ENCODE measurements around the gene HIPK2.

The HIPK2 gene

GRCh38 chr7:139808427-139808826 is 30.6 kb upstream of the HIPK2 start:
- H3K27ac ChIP-seq (ENCODE audit: low read length) = no peak overlapping the region
- ATAC-seq (ENCODE audit: insufficient read depth, low read depth) = no peak
- no peaks in the 10 kb centered on the region for H3K27me3 ChIP-seq (ENCODE audit: insufficient read depth, low read length, poor library complexity)
- no peak overlapping the region for H2AFZ ChIP-seq (ENCODE audit: low read depth, low read length)
- no peaks in the 10 kb centered on the region for H3K4me1 ChIP-seq (ENCODE audit: insufficient read depth, low read length)
- H4K20me1 ChIP-seq (ENCODE audit: insufficient read depth, low read length) = no peaks in the 10 kb centered on the region
- no peak for TF ChIP-seq CTCF (IDR thresholded peaks at IDR 0.05; ENCODE audit: borderline replicate concordance, extremely low read depth, low read length, poor library complexity, severe bottlenecking)
- no peak overlapping the region for H3K4me2 ChIP-seq (ENCODE audit: insufficient read depth, low read length)
- no peaks in the 10 kb centered on the region for H3K79me2 ChIP-seq (ENCODE audit: insufficient read depth, low read length)
- no peak overlapping the region for H3K4me3 ChIP-seq (ENCODE audit: low read depth in 1 of 2, low read length in 2 of 2)
- no peaks in the 10 kb centered on the region for H3K36me3 ChIP-seq (ENCODE audit: insufficient read depth, low read length)
- no peak for DNase-seq
- H3K9ac ChIP-seq (ENCODE audit: low read depth, low read length) = no peak overlapping the region
- H3K9me3 ChIP-seq (ENCODE audit: insufficient read depth, low read length, severe bottlenecking) = peaks cover 8% of the 10 kb centered on the region

DNA sequence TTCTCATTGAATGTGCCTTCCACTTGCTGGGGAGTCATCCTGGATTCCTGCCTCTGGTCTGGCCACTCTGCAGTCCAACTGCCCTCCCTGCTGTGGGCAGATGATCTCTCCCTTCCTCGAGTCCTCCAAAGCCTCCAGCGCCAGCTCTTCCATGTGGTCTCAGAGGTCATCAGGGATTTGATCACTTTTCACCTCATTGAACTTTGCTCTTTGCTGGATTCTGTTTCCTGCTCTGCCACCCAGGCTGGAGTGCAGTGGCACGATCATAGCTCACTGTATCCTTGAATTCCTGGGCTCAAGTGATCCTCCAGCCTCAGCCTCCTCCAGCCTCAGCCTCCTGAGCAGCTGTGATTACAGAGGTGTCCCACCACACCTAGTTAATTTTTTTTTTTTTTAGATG is 29.2 kb upstream of the HIPK2 start:
- no peaks in the 10 kb centered on the region for H4K20me1 ChIP-seq (ENCODE audit: insufficient read depth, low read length)
- no peak overlapping the region for H3K4me2 ChIP-seq (ENCODE audit: insufficient read depth, low read length)
- no peaks in the 10 kb centered on the region for H3K36me3 ChIP-seq (ENCODE audit: insufficient read depth, low read length)
- no peaks in the 10 kb centered on the region for H3K27me3 ChIP-seq (ENCODE audit: insufficient read depth, low read length, poor library complexity)
- H2AFZ ChIP-seq (ENCODE audit: low read depth, low read length) = no peak overlapping the region
- TF ChIP-seq CTCF (IDR thresholded peaks at IDR 0.05; ENCODE audit: borderline replicate concordance, extremely low read depth, low read length, poor library complexity, severe bottlenecking) (no peak), EZH2 (IDR thresholded peaks at IDR 0.05; ENCODE audit: borderline replicate concordance, low read depth, low read length, severe bottlenecking) (no peak)
- H3K79me2 ChIP-seq (ENCODE audit: insufficient read depth, low read length) = no peaks in the 10 kb centered on the region
- H3K9ac ChIP-seq (ENCODE audit: low read depth, low read length) = no peak overlapping the region
- H3K4me3 ChIP-seq (ENCODE audit: low read depth in 1 of 2, low read length in 2 of 2) = no peak overlapping the region
- no peak overlapping the region for H3K27ac ChIP-seq (ENCODE audit: low read length)
- H3K4me1 ChIP-seq (ENCODE audit: insufficient read depth, low read length) = no peaks in the 10 kb centered on the region
- peaks cover 9% of the 10 kb centered on the region for H3K9me3 ChIP-seq (ENCODE audit: insufficient read depth, low read length, severe bottlenecking)
- no peak for DNase-seq
- no peak for ATAC-seq (ENCODE audit: insufficient read depth, low read depth)

- Histone ChIP-seq H3K79me2 (ENCODE audit: insufficient read depth, low read length) (no peaks in the 10 kb centered on the region), H3K4me2 (ENCODE audit: insufficient read depth, low read length) (no peak overlapping the region), H3K36me3 (ENCODE audit: insufficient read depth, low read length) (no peaks in the 10 kb centered on the region), H4K20me1 (ENCODE audit: insufficient read depth, low read length) (no peaks in the 10 kb centered on the region), H3K27ac (ENCODE audit: low read length) (no peak overlapping the region), H3K9me3 (ENCODE audit: insufficient read depth, low read length, severe bottlenecking) (peaks cover 9% of the 10 kb centered on the region), H2AFZ (ENCODE audit: low read depth, low read length) (no peak overlapping the region), H3K9ac (ENCODE audit: low read depth, low read length) (no peak overlapping the region), H3K27me3 (ENCODE audit: insufficient read depth, low read length, poor library complexity) (no peaks in the 10 kb centered on the region), H3K4me1 (ENCODE audit: insufficient read depth, low read length) (no peaks in the 10 kb centered on the region), H3K4me3 (ENCODE audit: low read depth in 1 of 2, low read length in 2 of 2) (no peak overlapping the region)
- no peak for DNase-seq
- TF ChIP-seq EZH2 (IDR thresholded peaks at IDR 0.05; ENCODE audit: borderline replicate concordance, low read depth, low read length, severe bottlenecking) = no peak
- TF ChIP-seq CTCF (IDR thresholded peaks at IDR 0.05; ENCODE audit: borderline replicate concordance, extremely low read depth, low read length, poor library complexity, severe bottlenecking) = no peak
- no peak for ATAC-seq (ENCODE audit: insufficient read depth, low read depth)
These were observed 26.8 kb upstream of the HIPK2 start for GRCh38 chr7:139804571-139804970.

DNA sequence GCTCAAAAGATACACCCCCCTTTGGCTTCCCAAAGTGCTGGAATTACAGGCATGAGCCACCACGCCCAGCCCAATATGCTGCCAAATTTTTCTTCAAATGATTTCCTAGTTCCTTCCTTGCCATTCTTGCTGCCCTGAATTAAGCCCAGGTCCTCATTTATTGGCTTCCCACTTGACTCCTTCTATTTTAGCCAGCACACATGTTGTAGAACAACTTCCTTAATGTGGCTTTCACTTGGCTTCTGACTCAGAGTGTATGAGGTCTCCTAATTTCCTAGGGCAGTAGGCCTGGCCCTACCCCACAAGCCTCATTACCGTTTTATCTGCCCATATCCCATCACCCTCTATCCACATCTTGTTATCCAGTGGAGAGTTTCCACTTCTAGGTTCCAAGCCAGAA is 21.8 kb upstream of the HIPK2 start:
- no peak overlapping the region for H3K9ac ChIP-seq (ENCODE audit: low read depth, low read length)
- peaks cover 8% of the 10 kb centered on the region for H3K9me3 ChIP-seq (ENCODE audit: insufficient read depth, low read length, severe bottlenecking)
- no peak overlapping the region for H2AFZ ChIP-seq (ENCODE audit: low read depth, low read length)
- no peaks in the 10 kb centered on the region for H4K20me1 ChIP-seq (ENCODE audit: insufficient read depth, low read length)
- H3K36me3 ChIP-seq (ENCODE audit: insufficient read depth, low read length) = no peaks in the 10 kb centered on the region
- H3K27me3 ChIP-seq (ENCODE audit: insufficient read depth, low read length, poor library complexity) = no peaks in the 10 kb centered on the region
- no peaks in the 10 kb centered on the region for H3K4me1 ChIP-seq (ENCODE audit: insufficient read depth, low read length)
- no peak overlapping the region for H3K4me2 ChIP-seq (ENCODE audit: insufficient read depth, low read length)
- no peak overlapping the region for H3K4me3 ChIP-seq (ENCODE audit: low read depth in 1 of 2, low read length in 2 of 2)
- ATAC-seq (ENCODE audit: insufficient read depth, low read depth) (no peak), DNase-seq (no peak)
- no peaks in the 10 kb centered on the region for H3K79me2 ChIP-seq (ENCODE audit: insufficient read depth, low read length)
- no peak overlapping the region for H3K27ac ChIP-seq (ENCODE audit: low read length)
- TF ChIP-seq CTCF (IDR thresholded peaks at IDR 0.05; ENCODE audit: borderline replicate concordance, extremely low read depth, low read length, poor library complexity, severe bottlenecking) (no peak), EZH2 (IDR thresholded peaks at IDR 0.05; ENCODE audit: borderline replicate concordance, low read depth, low read length, severe bottlenecking) (no peak)

Data from DND-41 (cell line).